Measurements from ENCODE around the gene SPPL3.
A peak's percentile ranks its signal among the peaks of the same experiment; 100 is the strongest.

SPPL3 gene

DNA sequence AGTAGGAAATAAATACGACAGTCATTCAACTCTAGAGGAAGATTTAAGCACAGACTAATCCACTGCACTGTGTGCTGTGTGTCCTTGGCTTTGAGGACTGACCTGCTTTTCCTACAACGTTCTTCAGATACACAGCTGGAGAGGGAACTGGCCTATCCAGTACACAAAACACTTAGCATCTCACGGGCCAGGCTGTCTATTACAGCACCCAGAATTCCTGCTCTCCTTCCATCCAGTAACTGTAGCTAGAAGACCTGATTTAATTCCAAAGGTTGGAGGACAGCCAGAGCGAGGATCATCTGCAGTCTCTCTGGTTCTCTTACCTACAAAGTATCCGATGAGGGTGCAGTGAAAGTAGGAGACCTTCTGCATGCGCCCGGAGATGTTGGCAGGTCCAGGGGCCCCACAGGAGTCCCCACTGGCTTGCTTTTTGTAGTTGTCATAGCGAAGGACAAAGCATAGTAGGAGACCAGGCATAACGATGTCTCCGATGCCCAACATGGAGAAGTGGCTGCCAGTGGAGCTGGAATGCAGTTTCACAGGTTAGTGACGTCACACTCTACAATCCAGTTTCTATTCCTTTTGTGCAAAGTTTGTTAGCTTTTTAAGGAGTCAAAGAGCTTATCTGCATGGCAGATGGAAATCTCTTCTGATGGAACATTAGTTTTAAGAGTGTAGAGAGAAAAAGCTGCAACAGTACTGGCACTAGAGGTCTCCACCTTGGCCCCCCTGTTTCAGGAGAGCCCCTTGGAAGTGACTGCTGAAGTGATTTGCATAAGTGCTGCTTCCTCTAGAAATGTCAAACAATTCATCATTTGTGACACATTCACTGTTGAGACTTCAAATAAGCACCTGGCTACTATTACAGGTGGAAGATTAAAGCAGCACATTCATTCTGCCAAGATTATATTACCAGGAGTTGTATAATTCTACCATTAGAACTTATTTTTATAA, 136.8 kb downstream of the SPPL3 start:
- DNase-seq = no peak

DNA sequence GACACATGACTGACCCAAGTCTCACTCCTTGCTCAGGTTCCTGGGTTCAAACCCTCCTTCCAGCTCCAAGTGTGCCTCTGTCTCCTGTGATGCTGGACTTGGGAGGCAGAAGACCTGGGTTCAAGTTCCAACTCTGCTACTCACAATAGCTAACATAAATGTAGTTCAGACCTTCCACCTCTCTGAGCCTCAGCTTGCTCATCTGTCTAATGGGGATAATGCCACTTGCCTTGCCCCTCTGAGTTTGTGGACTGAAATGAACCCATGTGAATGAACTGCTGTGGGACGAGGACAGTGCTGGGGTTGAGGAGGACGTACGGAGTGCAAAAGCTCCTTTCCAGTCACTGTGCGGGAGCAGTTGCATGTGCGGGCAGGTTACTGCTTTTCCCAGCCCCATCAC, 137.6 kb downstream of the SPPL3 start:
- no peak for DNase-seq

GRCh38 chr12:120764816-120765215, 139.3 kb downstream of the SPPL3 start:
- no peak for DNase-seq

DNA sequence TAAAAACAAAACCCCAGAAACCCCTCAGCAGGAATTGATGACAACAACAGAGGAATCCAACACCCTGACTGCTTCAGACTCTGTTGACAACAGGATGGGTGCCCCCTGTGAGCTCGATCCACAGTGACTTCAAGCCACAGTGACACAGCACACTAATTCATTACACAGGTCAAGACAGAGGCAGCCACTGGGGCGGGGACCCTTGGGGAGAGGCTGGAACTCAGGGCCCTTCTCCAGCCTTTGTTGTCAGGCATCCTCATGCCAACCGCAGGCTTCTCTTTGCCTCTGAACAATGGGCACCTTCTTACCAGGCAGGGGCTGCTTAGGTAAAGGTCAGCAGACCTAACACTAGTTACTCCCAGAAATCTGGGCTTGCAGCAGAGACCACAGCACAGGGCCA, 140.9 kb downstream of the SPPL3 start:
- no peak for DNase-seq

DNA sequence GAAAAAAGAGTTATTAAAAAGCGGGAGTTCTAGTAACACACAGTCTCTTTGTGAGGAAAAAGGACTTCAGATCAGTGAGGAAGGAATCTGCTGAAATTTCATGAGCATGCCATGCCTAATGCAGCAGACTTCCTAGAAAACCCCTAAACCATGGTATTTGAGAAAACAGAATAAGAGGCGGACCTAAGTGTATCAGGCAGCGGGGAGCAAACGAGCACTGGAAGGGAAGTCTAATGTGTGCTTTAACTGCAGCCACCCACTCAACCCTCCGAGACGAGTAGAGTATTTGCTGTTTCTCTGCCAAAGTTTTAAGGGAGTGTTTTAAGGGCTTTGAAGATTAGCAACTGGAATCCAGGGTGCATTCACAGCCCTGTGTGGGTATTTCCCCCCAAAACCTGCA, 142.1 kb downstream of the SPPL3 start:
- no peak for DNase-seq

DNA sequence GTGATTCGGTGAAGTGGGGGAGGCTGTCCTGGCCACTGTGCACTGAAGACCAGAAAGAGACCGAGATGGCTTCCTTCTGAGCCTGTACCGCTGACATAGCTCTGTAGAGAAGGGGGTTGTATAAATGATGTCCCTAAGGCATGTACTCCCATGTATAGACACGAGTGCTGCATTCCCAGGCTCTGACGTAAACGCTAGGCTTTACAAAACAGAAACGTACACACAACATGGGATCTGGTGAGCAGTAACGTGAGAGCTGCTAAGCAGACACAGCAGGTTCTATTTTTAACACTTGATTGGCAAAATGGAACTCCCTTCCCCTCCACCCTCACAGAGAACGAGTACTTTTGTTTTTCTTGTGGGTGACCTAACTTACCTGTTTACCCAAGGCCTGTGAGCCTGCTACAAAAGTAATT, 142.6 kb downstream of the SPPL3 start:
- no peak for DNase-seq

- DNase-seq = no peak
These were observed 143.6 kb downstream of the SPPL3 start for GRCh38 chr12:120760349-120761254.

GRCh38 chr12:120759591-120760348, 144.4 kb downstream of the SPPL3 start:
- DNase-seq = peak; percentile 33

DNA sequence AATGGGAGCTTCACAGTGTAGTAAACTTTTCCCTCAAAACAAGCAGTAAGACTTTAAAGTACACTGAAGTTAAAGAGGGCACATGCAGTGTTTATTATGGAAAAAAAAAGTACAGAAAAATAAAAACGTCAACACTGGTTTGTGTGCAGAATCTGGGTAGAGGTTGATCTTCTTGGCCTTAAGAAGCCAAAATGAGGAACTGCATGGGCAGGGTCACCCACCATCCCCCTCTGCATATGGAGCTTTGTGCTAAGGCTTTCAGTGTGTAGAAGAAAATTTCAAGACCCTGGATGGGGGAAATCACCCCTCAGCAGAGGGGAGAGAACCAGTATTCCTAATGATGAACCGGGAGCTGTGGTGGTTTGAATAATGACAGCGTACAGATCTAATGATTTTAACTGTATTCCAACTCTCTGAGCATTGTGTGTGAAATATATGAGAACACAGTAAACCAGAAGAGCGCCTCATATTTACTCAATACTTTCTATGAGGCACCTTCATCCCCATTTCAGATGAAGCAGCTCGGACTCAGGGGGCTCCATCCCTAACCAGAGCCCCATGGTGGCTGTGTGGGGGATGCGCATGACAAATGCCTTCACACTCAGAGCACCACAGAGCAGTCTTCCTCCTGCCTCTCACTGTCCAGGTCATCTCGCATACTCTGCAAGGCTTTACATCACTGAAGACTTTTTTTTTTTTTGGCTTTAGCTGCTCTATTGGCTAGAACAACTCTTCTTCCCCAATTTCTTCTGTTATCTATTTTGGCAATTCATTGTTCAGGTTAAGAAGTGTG, 145.2 kb downstream of the SPPL3 start:
- DNase-seq = no peak

DNA sequence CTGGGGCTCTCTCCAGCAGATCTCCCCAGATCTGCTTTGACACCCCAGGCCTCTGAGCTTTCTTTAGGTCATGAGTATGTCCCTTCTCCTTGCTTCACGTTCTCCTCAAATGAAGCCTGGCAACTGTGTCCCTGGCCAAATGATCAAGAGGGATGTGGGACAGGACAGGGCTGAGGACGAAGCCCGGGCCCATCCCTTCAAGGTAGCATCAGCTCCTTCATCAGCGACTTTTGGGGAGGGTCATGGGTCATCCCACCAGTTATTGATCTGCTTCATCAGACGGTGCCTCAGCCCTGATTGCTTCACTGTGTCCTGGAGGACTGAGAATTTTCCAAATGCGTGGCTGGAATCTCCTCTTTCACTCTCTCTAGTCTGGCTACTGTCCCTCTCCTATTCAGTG, 146.2 kb downstream of the SPPL3 start:
- no peak for DNase-seq

GRCh38 chr12:120757226-120757742, 146.9 kb downstream of the SPPL3 start:
- DNase-seq = no peak

- no peak for DNase-seq
These were observed 148.9 kb downstream of the SPPL3 start for GRCh38 chr12:120755269-120755668.

- DNase-seq = no peak
These were observed 149.4 kb downstream of the SPPL3 start for GRCh38 chr12:120754792-120755191.

DNA sequence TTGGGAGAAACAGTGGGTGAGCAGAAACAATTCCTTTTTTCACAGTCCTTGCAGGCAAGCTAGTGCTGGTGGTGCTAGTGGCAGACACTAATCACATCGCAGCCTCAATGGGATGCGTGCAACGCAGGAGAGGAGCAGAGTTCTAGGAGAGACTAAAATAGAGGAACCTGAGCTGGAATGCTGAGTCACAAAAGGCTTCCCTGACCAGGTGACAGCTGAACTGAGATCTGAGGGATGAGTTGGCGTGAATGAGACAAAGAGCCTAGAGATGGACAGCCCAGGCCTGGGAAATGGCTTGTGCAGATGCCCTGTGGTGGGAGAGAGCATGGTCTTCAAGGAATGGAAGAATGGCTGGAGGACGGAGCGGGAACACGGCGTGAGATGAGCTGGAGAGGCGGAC, 152.8 kb downstream of the SPPL3 start:
- DNase-seq = no peak

GRCh38 chr12:120750806-120751205, 153.4 kb downstream of the SPPL3 start:
- DNase-seq = no peak

GRCh38 chr12:120749256-120749655, 154.9 kb downstream of the SPPL3 start:
- DNase-seq = no peak

- no peak for DNase-seq
These were observed 155.9 kb downstream of the SPPL3 start for GRCh38 chr12:120748242-120748641.

GRCh38 chr12:120744922-120745493, 159.2 kb downstream of the SPPL3 start:
- no peak for DNase-seq

- no peak for DNase-seq
These were observed 162.4 kb downstream of the SPPL3 start for GRCh38 chr12:120741476-120742421.

DNA sequence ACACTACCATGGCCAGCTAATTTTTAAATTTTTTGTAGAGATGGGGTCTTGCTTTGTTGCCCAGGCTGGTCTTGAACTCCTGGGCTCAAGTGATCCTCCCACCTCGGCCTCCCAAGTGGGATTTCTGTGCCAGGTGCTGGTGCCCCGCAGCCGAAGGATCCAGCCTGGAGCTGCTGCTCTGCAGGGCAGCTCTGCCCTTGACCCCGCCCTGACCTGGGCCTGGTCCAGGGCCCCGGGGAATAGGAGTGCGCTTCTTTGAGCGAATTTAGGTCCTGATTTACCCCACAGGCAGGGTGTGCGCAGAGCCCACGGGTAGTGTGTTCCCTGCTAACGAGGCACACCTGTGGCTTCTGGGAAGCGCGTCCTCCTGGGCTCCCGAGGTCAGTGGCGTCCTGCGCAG, 163.3 kb downstream of the SPPL3 start:
- no peak for DNase-seq
